HUES48 (cell line): ENCODE results near the gene CENPT.

Experiments
- H3K27ac ChIP-seq: one replicate; pipeline ENCODE4 v1.7.0; 2013; ENCODE audit warnings: low read depth, low read length, inconsistent platforms
- H3K27me3 ChIP-seq: 2 replicates; pipeline ENCODE4 v1.6.1; 2013; ENCODE audit warnings: mild to moderate bottlenecking, low read length; ENCODE audit not compliant: control insufficient read depth, insufficient read depth
- H3K36me3 ChIP-seq: 2 replicates; pipeline ENCODE4 v1.6.1; 2013; ENCODE audit warnings: low read length; ENCODE audit not compliant: control insufficient read depth, insufficient read depth
- H3K4me1 ChIP-seq: 2 replicates; pipeline ENCODE4 v1.6.1; 2013; ENCODE audit warnings: mild to moderate bottlenecking, low read length; ENCODE audit not compliant: control insufficient read depth, insufficient read depth
- H3K4me3 ChIP-seq: 2 replicates; pipeline ENCODE4 v1.5.1; 2013; ENCODE audit warnings: mild to moderate bottlenecking, low read depth, low read length
- H3K9ac ChIP-seq: 2 replicates; pipeline ENCODE4 v1.6.1; 2013; ENCODE audit warnings: mild to moderate bottlenecking, low read depth, low read length, moderate library complexity
- H3K9me3 ChIP-seq: 2 replicates; pipeline ENCODE4 v1.6.1; 2013; ENCODE audit warnings: low read length; ENCODE audit not compliant: control insufficient read depth, insufficient read depth

The CENPT gene

DNA sequence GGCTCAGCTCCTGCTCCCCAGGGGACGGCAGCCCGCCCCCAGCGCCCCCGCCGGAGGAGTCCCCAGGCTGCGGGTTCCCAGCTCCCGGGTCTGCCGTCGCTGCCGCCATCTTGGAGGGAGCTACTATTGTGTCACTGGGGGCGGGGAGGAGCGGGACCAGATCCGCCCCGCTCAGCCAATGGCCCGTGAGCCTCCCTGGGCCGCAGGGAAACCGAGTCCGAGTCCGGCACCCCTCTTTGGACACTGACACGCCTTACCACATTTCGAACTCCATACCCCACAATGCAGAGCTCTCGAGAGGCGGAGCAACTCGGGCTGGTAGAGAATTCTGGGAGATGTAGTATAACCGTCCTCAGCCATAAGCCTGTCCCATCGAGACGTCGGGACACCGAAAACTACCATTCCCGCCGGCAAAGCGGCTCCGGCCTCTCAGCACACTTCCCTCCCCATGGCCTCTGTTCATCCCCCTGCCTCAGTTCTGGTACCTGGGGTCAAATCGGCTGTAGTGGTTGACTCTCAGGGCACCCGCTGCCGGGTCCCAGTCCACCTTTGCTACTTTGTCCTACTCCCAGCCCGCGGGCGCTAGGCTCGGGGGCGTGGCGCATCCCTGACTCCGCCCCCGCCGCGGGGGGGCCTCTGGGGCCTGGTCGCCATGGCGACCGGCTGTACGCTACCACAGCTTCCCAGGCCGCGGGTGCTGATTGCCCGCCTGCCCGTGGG, 40.9 kb downstream of the CENPT start, which contains the start of the genes RANBP10 and TSNAXIP1:
RANBP10 (minus strand) TSS at position 133 of the 720 bp plus-strand sequence; CDS start at position 109, 24 bp downstream.
TSNAXIP1 (plus strand) TSS at position 462 of the 720 bp plus-strand sequence. CDS start 261 bp downstream, outside the sequence.
- Histone ChIP-seq H3K9ac (peak within 1 kb of the TSS; percentile 82), H3K9me3 (no peaks in the 10 kb centered on the region), H3K4me3 (peak within 1 kb of the TSS; percentile 97), H3K27ac (peak within 1 kb of the TSS; percentile 88), H3K36me3 (peaks cover 18% of the 10 kb centered on the region), H3K27me3 (no peaks in the 10 kb centered on the region), H3K4me1 (no peaks in the 10 kb centered on the region)

DNA sequence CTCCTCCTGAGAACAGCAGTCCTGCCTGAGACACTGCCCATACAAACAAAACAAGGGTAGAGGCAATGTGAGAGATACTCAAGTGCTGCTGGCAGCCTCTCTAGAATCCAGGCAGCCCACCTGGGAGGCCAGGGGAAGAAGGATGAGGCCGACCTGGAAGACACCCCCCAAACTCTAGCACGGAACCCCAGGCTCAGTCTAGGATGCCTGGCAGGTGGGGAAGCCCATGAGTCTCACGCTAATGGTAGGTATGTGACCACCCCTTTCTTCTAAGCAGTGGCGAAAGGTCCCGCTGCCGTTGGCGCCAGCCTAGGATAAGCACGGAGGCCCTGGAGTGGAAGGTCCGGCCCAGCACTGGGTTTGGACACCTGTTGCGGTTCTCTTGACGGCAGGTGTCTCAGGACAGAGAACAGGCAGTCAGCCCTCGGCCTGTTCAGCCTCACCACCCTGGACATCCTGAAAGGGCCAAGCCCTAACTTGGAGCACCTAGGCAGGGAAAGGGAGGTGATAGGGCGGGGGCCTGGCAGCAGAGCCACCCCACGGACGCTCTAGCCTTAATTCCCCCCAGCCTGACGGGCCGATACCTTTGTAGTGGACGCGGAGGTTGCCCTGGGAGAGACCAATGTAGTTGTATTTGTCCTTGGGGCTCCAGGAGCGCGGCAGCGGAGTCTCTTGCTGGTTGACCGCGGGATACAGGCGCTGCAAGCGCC, 41.6 kb downstream of the CENPT start:
- Histone ChIP-seq H3K27ac (peak overlapping the region; percentile 79), H3K27me3 (no peaks in the 10 kb centered on the region), H3K4me1 (no peaks in the 10 kb centered on the region), H3K9me3 (no peaks in the 10 kb centered on the region), H3K9ac (peak overlapping the region; percentile 82), H3K36me3 (peaks cover 25% of the 10 kb centered on the region), H3K4me3 (peak overlapping the region; percentile 97)

DNA sequence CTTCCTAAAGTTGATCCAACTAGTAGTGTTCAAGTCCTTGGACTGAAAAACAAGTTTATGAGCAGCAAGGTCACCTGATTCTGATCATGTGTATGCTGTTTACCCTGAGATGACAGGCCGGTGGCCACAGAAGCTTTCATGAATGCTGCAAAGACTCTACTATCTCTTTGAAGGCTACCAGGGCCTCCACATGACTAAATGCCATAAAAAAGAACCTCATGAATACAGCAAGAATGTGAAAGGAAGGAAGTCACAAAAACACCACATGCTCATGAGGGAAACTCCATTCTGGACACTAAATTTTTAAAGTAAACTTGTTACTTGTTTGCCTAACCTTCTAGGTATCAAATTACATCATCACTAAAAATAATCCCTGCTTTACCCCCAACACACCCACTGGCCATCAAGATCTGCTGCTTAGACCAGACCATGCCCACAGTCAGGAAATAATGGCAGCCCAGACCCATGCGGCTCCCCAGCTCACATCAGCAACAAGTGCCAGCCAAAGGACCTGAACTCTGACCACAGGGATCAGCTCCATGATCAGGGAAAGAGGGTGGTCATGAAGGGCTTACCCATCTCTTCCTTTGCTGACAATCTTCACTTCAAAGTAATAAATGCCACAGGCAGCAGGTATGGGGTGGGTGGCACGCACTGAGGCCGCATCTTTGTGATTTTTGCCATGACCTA, 42.5 kb downstream of the CENPT start:
- Histone ChIP-seq H3K9me3 (no peaks in the 10 kb centered on the region), H3K9ac (0 out of 2 replicates have a peak overlapping the region, but pooled peaks have one; percentile 82), H3K4me1 (no peaks in the 10 kb centered on the region), H3K36me3 (peaks cover 28% of the 10 kb centered on the region), H3K27me3 (no peaks in the 10 kb centered on the region), H3K4me3 (peak overlapping the region; percentile 97), H3K27ac (no peak overlapping the region)

DNA sequence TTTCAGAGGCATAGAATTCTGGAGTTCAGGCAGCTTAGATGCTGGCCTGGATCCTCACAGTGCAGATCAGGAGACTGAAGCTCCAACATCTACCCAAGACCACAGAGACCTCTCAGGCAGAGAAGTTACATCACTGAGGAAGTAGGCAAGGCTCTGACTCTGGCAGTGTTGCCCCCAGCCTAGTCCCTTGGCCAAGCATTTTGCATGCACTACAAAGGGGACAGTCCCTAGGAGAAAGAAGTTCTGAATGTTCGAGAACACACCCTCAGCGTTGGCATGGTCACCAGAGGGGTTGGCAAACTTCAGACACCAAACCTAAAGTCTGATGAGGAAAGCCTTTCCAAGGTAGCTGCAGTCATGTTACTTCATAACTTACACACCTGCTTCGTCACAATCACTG, 43.6 kb downstream of the CENPT start:
- Histone ChIP-seq H3K9ac (no peak overlapping the region), H3K9me3 (no peaks in the 10 kb centered on the region), H3K27me3 (no peaks in the 10 kb centered on the region), H3K4me3 (no peak overlapping the region), H3K27ac (no peak overlapping the region), H3K4me1 (no peaks in the 10 kb centered on the region), H3K36me3 (peaks cover 31% of the 10 kb centered on the region)

DNA sequence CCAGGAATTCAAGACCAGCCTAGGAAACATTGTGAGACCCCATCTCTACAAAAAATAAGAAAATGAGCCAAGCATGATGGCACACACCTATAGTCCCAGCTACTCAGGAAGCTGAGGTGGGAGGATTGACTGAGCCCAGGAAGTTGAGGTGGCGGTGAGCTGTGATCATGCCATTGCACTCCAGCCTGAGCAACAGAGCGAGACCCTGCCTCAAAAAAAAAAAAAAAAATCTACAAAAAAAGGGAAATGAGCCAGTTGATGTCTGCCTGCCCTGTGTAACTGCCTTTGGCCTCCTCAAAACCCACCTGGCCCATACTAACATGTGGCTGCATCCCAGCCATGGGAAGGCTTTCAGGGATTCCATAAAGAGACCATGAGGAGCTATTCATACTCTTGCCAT, 45.6 kb downstream of the CENPT start:
- H3K27me3 ChIP-seq = no peaks in the 10 kb centered on the region
- no peaks in the 10 kb centered on the region for H3K9me3 ChIP-seq
- H3K4me1 ChIP-seq = no peaks in the 10 kb centered on the region
- H3K9ac ChIP-seq = no peak overlapping the region
- H3K4me3 ChIP-seq = no peak overlapping the region
- no peak overlapping the region for H3K27ac ChIP-seq
- peaks cover 31% of the 10 kb centered on the region for H3K36me3 ChIP-seq

DNA sequence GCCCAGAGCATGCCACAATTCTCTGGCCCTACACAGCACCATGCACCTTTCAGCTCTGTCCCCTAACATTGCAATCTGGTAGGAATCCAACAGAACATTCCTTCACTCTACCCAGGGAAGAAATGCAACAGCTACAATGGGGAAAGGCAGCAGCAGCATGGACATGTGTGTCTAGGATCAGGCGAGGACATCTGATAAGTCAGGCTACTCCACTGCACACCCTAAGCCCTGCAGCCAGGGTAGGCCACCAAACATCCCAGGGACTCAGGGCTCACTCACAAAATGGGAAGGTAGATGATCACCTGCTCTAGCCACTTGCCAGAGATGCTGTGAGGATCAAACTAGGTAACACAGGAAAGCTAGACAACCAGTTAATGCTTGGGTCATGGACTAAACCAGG, 46.3 kb downstream of the CENPT start:
- Histone ChIP-seq H3K9ac (no peak overlapping the region), H3K27me3 (no peaks in the 10 kb centered on the region), H3K36me3 (peaks cover 31% of the 10 kb centered on the region), H3K27ac (no peak overlapping the region), H3K4me1 (no peaks in the 10 kb centered on the region), H3K4me3 (no peak overlapping the region), H3K9me3 (no peaks in the 10 kb centered on the region)

DNA sequence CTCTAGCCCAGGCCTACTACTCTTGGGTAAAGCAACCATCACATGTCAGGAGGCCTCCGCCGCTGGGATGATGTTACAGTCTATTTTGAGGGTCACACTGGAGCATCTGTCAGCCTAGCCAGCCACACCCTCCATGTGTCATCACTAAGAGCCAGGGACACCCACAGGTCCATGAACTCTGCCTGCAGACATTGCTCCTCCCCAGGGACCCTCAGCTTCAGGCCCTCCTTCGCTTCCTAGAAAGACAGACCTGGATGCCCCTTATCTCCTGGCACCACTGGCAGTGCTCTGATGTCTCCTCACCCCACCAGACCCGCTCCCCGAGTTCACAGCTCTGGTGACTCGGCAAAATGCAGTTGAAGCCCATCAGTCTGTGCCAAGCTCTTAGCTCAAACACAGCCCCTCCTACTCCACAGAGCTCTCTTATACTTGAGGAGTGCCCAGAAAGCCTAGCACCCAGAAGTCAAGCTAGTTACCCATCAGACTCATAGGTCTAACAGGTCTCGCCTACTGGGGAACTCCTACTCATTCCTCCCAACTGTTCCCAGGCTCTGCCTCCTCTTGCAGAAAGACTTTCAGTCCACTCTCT, 47.1 kb downstream of the CENPT start:
- H3K4me1 ChIP-seq = no peaks in the 10 kb centered on the region
- H3K4me3 ChIP-seq = no peak overlapping the region
- H3K9me3 ChIP-seq = no peaks in the 10 kb centered on the region
- H3K27ac ChIP-seq = no peak overlapping the region
- peaks cover 31% of the 10 kb centered on the region for H3K36me3 ChIP-seq
- H3K9ac ChIP-seq = no peak overlapping the region
- H3K27me3 ChIP-seq = no peaks in the 10 kb centered on the region

DNA sequence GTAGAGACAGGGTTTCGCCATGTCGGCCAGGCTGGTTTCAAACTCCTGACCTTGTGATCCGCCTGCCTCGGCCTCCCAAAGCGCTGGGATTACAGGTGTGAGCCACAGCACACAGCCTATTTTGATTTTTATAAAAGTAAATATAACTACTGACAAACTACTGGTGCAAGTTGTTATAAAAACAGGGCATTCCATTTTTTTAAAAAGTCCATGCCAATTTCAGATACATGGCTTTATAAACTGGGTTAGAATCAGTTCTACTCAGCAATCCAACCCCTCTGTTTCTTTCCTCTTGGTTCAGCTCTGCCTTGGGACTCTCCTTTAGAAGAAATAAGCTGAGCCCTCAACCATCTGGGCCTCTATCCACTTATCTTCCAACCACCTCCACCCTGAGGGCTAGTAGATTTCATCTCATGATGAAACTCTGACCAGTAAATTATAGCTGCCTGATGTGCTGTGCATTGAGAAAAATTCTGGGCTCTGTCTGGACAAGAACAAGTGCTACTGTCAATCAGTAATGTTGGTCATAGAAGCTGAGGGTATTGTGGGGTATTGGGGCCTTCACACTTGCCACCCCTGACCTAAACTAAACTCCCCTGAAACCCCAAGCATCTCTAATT, 51.3 kb downstream of the CENPT start:
- Histone ChIP-seq H3K27ac (no peak overlapping the region), H3K36me3 (peaks cover 9% of the 10 kb centered on the region; the same call in 1 of the 2 replicates), H3K4me1 (no peaks in the 10 kb centered on the region), H3K9me3 (no peaks in the 10 kb centered on the region), H3K27me3 (no peaks in the 10 kb centered on the region), H3K4me3 (no peak overlapping the region), H3K9ac (no peak overlapping the region)

DNA sequence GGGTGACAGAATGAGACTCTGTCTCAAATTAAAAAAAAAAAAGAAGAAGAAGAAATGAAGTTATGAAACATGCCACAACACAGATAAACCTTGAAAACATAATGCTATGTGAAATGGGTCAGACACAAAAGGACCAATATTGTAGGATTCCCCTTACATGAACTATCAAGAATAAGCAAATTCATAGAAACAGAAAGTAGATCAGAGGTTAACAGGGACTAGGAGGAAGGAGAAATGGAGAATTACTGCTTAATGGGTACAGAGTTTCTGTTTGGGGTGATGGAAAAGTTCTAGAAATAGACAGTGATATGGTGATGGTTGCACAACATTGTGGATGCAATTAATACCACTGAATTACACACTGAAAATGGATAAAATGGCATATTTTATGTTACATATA, 57.4 kb downstream of the CENPT start:
- Histone ChIP-seq H3K36me3 (no peaks in the 10 kb centered on the region), H3K9me3 (no peaks in the 10 kb centered on the region), H3K4me3 (no peak overlapping the region), H3K4me1 (no peaks in the 10 kb centered on the region), H3K27me3 (no peaks in the 10 kb centered on the region), H3K9ac (no peak overlapping the region), H3K27ac (no peak overlapping the region)

DNA sequence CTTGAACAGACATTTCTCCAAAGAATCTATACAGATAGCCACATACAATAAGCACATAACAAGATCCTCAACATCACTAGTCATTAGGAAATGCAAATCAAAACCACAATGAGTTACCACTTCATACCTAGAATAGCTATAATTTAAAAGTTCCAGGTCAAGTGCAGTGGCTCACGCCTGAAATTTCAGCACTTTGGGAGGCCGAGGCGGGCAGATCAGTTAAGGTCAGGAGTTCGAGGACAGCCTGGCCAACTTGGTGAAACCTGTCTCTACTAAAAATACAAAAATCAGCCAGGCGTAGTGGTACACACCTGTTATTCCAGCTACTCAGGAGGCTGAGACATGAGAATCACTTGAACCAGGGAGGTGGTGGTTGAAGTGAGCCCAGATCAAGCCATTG, 61.0 kb downstream of the CENPT start:
- no peaks in the 10 kb centered on the region for H3K9me3 ChIP-seq
- H3K4me1 ChIP-seq = no peaks in the 10 kb centered on the region
- H3K27me3 ChIP-seq = no peaks in the 10 kb centered on the region
- H3K27ac ChIP-seq = no peak overlapping the region
- H3K9ac ChIP-seq = no peak overlapping the region
- H3K36me3 ChIP-seq = no peaks in the 10 kb centered on the region
- H3K4me3 ChIP-seq = no peak overlapping the region
